NB4 (cell line): ENCODE data around the gene POLR2C.
"Not testable (repeated sequence)": the region's sequence is repeated elsewhere in the genome, so short reads cannot be mapped to it uniquely, and the experiment has no call there.

Experiments
- DNase-seq: peaks from one replicate; pipeline ENCODE4 v3.0.0; 2010; ENCODE audit warnings: low read depth
- H3K4me3 ChIP-seq: one replicate; pipeline ENCODE4 v1.5.1; 2011; ENCODE audit warnings: mild to moderate bottlenecking, low read depth, low read length, moderate library complexity
- MYC ChIP-seq: IDR thresholded peaks from 2 replicates; pipeline ENCODE4 v1.6.1; 2011; ENCODE audit warnings: low read depth, low read length
- POLR2A ChIP-seq: IDR thresholded peaks from 2 replicates; pipeline ENCODE4 v1.6.1; 2011; ENCODE audit warnings: mild to moderate bottlenecking; ENCODE audit not compliant: insufficient read length; ENCODE audit errors: extremely low read depth
- TF ChIP-seq, protein P1 (sequence below): IDR thresholded peaks from one replicate; pipeline ENCODE4 v1.5.1; 2012; ENCODE audit warnings: low read depth, low read length
- TF ChIP-seq, protein P2 (sequence below): IDR thresholded peaks from 2 replicates; pipeline ENCODE4 v1.6.1; 2011; ENCODE audit warnings: low read depth, low read length

The POLR2C gene

DNA sequence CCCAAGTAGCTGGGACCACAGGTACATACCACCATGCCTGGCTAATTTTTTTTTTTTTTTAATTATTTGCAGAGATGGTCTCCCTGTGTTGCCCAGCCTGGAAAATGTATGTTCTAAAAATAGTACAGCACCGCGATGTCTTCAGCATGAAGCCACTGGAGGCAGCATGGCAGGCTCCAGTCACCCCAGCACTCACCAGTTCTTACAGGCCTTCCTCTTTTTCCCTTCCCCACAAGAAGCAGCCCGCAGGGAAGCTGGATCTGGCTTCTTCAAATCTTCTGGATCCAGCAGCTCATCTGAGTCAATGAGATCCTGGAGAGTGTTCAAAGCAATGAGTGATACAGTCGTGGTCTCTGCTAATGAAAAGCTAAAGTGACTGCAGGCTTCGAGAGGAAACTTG is 31.5 kb upstream of the POLR2C start:
- no peak overlapping the region for H3K4me3 ChIP-seq
- no peak for DNase-seq
- TF ChIP-seq, protein P1, sequence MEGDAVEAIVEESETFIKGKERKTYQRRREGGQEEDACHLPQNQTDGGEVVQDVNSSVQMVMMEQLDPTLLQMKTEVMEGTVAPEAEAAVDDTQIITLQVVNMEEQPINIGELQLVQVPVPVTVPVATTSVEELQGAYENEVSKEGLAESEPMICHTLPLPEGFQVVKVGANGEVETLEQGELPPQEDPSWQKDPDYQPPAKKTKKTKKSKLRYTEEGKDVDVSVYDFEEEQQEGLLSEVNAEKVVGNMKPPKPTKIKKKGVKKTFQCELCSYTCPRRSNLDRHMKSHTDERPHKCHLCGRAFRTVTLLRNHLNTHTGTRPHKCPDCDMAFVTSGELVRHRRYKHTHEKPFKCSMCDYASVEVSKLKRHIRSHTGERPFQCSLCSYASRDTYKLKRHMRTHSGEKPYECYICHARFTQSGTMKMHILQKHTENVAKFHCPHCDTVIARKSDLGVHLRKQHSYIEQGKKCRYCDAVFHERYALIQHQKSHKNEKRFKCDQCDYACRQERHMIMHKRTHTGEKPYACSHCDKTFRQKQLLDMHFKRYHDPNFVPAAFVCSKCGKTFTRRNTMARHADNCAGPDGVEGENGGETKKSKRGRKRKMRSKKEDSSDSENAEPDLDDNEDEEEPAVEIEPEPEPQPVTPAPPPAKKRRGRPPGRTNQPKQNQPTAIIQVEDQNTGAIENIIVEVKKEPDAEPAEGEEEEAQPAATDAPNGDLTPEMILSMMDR: no peak
- TF ChIP-seq, protein P2, sequence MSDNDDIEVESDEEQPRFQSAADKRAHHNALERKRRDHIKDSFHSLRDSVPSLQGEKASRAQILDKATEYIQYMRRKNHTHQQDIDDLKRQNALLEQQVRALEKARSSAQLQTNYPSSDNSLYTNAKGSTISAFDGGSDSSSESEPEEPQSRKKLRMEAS: no peak
- no peak for TF ChIP-seq POLR2A

DNA sequence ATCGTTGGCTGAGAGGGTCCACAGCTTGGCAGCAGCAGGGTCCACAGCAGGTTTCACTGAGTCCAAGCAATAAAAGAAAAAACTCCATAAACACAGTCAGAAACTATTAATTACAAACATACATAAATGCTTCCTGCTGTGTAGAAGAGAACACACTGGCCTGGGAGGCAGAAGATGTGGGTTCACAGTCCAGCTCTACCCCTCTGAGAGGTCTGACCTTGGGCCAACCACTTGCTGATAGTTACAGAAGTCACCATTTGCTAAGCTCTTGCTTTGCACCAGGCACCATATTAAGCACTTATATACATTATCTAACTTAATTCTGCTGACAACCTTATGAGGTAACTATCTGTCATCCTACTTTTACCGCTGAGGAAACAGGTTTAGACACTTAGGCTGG is 30.0 kb upstream of the POLR2C start:
- DNase-seq: no peak
- H3K4me3 ChIP-seq: no peak overlapping the region
- TF ChIP-seq MYC (no peak), POLR2A (no peak)
- TF ChIP-seq, protein P1: no peak
- TF ChIP-seq, protein P2: no peak

DNA sequence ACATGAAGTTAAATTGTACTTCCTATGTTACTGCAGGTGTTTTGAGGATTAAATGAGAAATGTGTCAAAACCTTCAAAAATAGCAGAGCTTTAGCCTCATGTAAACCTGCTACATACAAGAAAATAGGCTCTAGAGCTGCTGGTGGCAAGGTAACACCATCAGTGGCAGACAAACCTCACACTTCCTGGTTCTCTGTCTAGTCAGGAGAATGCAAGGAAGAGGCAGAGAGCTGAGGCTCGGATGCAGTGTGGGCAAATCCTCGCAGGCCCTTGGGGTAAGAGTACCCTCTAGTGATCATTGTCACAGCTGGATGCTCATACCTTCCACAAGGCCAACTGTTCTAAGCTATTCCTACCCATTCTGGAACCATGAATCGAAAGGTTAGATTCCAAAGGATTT is 29.5 kb upstream of the POLR2C start:
- DNase-seq: no peak
- H3K4me3 ChIP-seq: no peak overlapping the region
- TF ChIP-seq, protein P1: no peak
- TF ChIP-seq POLR2A (no peak), MYC (no peak)
- TF ChIP-seq, protein P2: no peak

DNA sequence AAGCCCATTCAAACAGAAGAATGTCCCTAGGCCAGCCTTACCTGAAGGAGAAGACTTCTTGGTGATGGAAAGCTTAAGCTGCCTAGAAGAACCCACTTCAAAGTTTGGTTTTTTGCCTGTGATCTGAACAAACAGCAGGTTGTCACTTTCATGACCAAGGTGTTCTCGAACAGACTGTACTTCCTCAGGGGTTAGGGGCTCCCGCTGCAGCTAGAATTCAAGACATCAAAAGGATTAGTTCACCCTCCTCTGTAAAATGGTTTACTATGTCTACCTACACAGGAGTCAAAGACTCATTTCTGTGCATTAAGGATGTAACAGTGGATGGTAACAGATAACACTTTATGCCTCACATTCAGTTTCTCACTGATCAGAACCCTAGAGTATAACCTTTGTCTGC is 28.5 kb upstream of the POLR2C start:
- DNase-seq: no peak
- no peak overlapping the region for H3K4me3 ChIP-seq
- TF ChIP-seq POLR2A (no peak), MYC (no peak)
- TF ChIP-seq, protein P1: no peak
- TF ChIP-seq, protein P2: no peak

DNA sequence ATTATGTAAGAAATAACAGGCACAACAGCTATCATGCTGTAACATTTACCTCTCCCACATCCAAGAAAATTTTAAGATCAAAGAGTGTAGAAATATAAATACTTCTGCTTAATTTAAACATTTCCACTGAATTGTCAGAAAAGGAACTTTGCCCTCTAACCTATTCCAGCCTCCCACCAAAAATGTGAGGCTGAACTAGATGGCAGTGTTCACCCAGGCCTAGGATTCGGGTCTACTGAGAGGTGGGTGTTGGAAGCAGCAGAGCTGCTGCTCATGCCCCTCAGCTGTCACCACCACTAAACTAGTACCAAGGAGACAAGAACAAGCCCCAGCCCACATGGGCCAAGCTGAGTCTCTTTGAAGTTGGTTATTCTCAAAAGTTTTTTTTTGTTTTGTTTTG is 26.6 kb upstream of the POLR2C start:
- no peak for DNase-seq
- no peak overlapping the region for H3K4me3 ChIP-seq
- TF ChIP-seq, protein P2: no peak
- TF ChIP-seq, protein P1: no peak
- TF ChIP-seq MYC: no peak
- no peak for TF ChIP-seq POLR2A

DNA sequence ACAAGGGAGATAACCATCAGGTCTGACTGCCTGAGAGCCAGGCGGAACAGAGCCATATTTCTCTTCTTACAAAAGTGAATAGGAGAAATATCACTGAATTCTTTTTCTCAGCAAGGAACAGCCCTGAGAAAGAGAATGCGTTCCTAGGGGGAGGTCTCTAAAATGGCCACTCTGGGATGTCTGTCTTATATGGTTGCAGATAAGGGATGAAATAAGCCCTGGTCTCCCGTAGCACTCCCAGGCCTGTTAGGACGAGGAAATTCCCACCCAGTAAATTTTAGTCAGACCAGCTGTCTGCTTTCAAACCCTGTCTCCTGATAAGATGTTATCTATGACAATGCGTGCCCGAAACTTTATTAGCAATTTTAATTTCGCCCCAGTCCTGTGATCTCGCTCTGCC is 22.5 kb upstream of the POLR2C start:
- DNase-seq, H3K4me3 ChIP-seq: not testable (repeated sequence)

DNA sequence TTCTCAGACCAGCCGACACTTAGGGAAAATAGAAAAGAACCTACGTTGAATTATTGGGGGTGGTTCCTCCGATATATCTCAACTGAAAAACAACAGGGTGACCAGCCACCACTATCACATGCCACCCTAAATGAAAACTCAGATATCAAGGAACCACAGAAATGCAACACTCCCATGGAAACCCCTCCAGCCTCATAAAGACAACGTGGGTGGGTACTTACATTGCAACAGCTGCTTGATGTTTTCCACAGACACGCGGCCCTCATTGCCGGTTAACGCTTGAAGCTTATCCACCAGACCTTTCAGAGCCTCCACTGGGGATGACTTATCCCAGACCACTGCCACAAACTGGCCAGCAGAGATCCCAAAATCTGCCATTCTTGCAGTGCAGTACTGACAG is 21.9 kb upstream of the POLR2C start:
- not testable (repeated sequence) for DNase-seq, H3K4me3 ChIP-seq
